Activated CD8-positive, alpha-beta T cell treated with anti-CD3 and anti-CD28 coated beads, Interleukin-2, amount 10 ng/mL, durations not matched to agents 7 days and 5 days (primary cell): ENCODE measurements around the gene C7orf25. TPM values are rescaled to one million over a fixed set of nuclear protein-coding genes. Genes with fewer than 3 reads are reported as not detected.
A peak's percentile ranks its signal among the peaks of the same experiment; 100 is the strongest.
"Not testable (repeated sequence)": the region's sequence is repeated elsewhere in the genome, so short reads cannot be mapped to it uniquely, and the experiment has no call there.

Source experiments
- ATAC-seq: fragments of 150-1000 bp; cut with Tn5 transposase; one replicate; pipeline ENCODE4 v1.10.0; 2021; ENCODE audit warnings: moderate library complexity
- CTCF ChIA-PET: fragments of 350-600 bp; sonication (Branson Sonifier 250); formaldehyde crosslinking; loops from one replicate; lab custom pipeline; 2021; ENCODE audit warnings: antibody characterized with exemption; lab: Charles Lee
- POLR2A ChIA-PET: fragments of 350-600 bp; sonication (Branson Sonifier 250); formaldehyde crosslinking; loops from one replicate; lab custom pipeline; 2021; ENCODE audit warnings: antibody characterized with exemption; lab: Charles Lee
- DNase-seq: peaks from one replicate; pipeline ENCODE4 v3.0.0-alpha.2; 2020
- H3K27ac Mint-ChIP-seq: one replicate; pipeline ENCODE4 v1.8.0; 2021; ENCODE audit warnings: mild to moderate bottlenecking, mixed read lengths
- H3K27me3 Mint-ChIP-seq: one replicate; pipeline ENCODE4 v1.8.0; 2021; ENCODE audit warnings: low read depth, mixed read lengths
- H3K36me3 Mint-ChIP-seq: one replicate; pipeline ENCODE4 v1.8.0; 2021; ENCODE audit warnings: low read depth, mixed read lengths
- H3K4me1 Mint-ChIP-seq: one replicate; pipeline ENCODE4 v1.8.0; 2021; ENCODE audit warnings: low read depth, mixed read lengths
- H3K4me3 Mint-ChIP-seq: one replicate; pipeline ENCODE4 v1.8.0; 2021; ENCODE audit warnings: mild to moderate bottlenecking, mixed read lengths
- H3K9me3 Mint-ChIP-seq: one replicate; pipeline ENCODE4 v1.8.0; 2022; ENCODE audit warnings: mixed read lengths; ENCODE audit not compliant: insufficient read depth
- total RNA-seq, 2 experiments: library from RNA; stranded (reverse); gene quantifications; one replicate each; pipeline ENCODE4 v1.2.3, GENCODE V29; 2021

C7orf25 gene
- total RNA-seq, 2 experiments from 2014 or later: 6.0 to 7.2 TPM

DNA sequence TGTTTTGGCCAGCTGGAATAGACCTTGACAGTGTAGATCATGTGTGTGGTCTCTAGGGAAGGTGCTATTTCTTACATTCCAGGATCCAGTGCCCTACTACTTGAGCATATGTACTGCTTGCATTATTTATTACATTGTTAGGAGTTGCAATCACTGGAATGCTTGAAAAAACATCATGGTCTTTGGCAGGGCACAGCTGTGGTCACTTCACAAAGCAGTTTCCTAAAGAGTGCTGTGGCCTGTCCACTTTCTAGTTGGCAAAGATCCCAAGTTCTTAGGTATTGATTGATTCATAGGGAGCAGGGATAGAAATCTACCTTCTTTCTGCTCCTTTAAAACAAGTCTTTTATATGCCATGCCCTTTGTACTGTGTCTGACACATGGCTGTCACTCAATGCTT, 4.6 kb downstream of the C7orf25 start:
- DNase-seq (no peak), ATAC-seq (no peak)
- Mint-ChIP-seq H3K9me3 (no peaks in the 10 kb centered on the region), H3K36me3 (peaks cover 31% of the 10 kb centered on the region), H3K4me1 (peaks cover 27% of the 10 kb centered on the region), H3K27me3 (no peaks in the 10 kb centered on the region), H3K27ac (no peak overlapping the region), H3K4me3 (no peak overlapping the region)
- ChIA-PET CTCF (interaction anchor here (0.7 kb wide), 1 partner anchor 17 kb away, joined by 3 read pairs; no protein-coding TSS in a partner anchor), POLR2A (interaction anchor here (1.2 to 1.9 kb wide), 2 partner anchors 25 kb away, joined by 4 to 6 read pairs; partner anchors contain the start of genes MRPL32 and PSMA2)

DNA sequence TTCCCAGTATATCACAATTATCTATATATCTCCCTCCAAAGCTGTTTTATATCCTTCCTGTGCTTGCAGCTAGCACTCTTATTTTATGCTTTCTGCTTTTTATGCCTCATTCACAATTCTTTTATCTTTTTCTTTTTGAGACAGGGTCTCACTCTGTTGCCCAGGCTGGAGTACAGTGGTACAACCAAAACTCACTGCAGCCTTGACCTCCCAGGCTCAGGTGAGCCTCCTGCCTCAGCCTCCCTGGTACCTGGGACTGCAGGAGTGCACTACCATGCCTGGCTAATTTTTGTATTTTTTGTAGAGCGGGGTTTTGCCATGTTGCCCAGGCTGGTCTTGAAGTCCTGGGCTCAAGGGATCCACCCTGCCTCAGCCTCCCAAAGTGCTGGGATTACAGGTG, 5.7 kb downstream of the C7orf25 start:
- Mint-ChIP-seq H3K4me1 (peaks cover 21% of the 10 kb centered on the region), H3K4me3 (no peak overlapping the region), H3K36me3 (peaks cover 29% of the 10 kb centered on the region), H3K27ac (no peak overlapping the region), H3K27me3 (peaks cover 7% of the 10 kb centered on the region), H3K9me3 (no peaks in the 10 kb centered on the region)
- ChIA-PET CTCF (interaction anchor here (1.0 to 1.4 kb wide), 3 partner anchors 35 to 966 kb away, joined by 3 to 4 read pairs (median 3); no protein-coding TSS in a partner anchor), POLR2A (interaction anchor here (1.2 kb wide), 1 partner anchor 26 kb away, joined by 4 read pairs; the partner anchor contains the start of genes MRPL32 and PSMA2)
- DNase-seq: no peak
- ATAC-seq: no peak

DNA sequence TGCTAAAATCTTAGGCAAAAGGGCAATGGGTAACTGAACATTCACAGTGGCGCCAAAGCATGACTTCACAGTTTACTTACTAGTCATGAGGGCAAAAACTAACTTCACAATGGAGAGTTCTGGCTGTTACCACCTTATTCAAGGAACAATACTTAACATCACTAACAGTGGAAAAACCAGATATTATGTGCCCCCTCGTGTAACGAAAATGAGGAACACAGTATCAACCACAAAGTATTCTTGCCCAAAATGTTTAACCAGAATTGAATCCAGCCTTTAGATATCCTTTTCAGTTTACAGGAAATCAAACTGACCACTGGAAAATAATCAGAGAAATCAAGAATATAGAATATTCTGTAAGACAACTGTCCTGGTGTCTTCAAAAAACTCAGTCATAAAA, 9.5 kb downstream of the C7orf25 start:
- H3K4me1 Mint-ChIP-seq: no peaks in the 10 kb centered on the region
- H3K36me3 Mint-ChIP-seq: no peaks in the 10 kb centered on the region
- ATAC-seq (no peak), DNase-seq (no peak)
- ChIA-PET POLR2A (no interaction called here), CTCF (no interaction called here)
- H3K27ac Mint-ChIP-seq: no peak overlapping the region
- H3K4me3 Mint-ChIP-seq: no peak overlapping the region
- H3K9me3 Mint-ChIP-seq: no peaks in the 10 kb centered on the region
- H3K27me3 Mint-ChIP-seq: peaks cover 12% of the 10 kb centered on the region

DNA sequence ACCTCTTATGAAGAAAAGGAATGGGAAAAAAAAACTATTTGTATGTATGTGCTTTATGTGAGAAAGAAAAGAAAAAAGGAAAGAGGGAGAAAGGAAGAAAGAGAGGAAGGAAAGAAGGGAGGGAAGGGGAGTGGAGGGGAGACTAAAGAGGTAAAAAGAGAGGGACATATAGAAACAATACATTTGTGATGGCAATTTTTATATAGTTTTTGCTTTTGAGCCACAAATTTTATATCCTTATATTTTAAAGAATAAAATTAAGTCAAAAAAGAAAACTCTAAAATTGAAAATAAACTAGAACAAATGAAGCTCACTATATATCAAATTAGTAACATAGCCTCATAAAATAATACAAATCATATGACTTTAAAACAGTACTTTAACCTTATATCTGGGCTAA, 11.0 kb downstream of the C7orf25 start:
- ChIA-PET CTCF (no interaction called here), POLR2A (interaction anchor here (0.6 kb wide), 1 partner anchor 1167 kb away, joined by 3 read pairs; no protein-coding TSS in a partner anchor)
- ATAC-seq (no peak), DNase-seq (no peak)
- Mint-ChIP-seq H3K4me3 (no peak overlapping the region), H3K4me1 (no peaks in the 10 kb centered on the region), H3K27ac (no peak overlapping the region), H3K36me3 (no peaks in the 10 kb centered on the region), H3K9me3 (no peaks in the 10 kb centered on the region), H3K27me3 (peaks cover 19% of the 10 kb centered on the region)

GRCh38 chr7:42893346-42894240, 18.3 kb downstream of the C7orf25 start:
- ChIA-PET POLR2A (no interaction called here), CTCF (no interaction called here)
- ATAC-seq (no peak), DNase-seq (no peak)
- peaks cover 8% of the 10 kb centered on the region for H3K27me3 Mint-ChIP-seq
- peaks cover 10% of the 10 kb centered on the region for H3K9me3 Mint-ChIP-seq
- H3K27ac Mint-ChIP-seq: no peak overlapping the region
- H3K4me3 Mint-ChIP-seq: no peak overlapping the region
- peaks cover 4% of the 10 kb centered on the region for H3K36me3 Mint-ChIP-seq
- peaks cover 7% of the 10 kb centered on the region for H3K4me1 Mint-ChIP-seq

DNA sequence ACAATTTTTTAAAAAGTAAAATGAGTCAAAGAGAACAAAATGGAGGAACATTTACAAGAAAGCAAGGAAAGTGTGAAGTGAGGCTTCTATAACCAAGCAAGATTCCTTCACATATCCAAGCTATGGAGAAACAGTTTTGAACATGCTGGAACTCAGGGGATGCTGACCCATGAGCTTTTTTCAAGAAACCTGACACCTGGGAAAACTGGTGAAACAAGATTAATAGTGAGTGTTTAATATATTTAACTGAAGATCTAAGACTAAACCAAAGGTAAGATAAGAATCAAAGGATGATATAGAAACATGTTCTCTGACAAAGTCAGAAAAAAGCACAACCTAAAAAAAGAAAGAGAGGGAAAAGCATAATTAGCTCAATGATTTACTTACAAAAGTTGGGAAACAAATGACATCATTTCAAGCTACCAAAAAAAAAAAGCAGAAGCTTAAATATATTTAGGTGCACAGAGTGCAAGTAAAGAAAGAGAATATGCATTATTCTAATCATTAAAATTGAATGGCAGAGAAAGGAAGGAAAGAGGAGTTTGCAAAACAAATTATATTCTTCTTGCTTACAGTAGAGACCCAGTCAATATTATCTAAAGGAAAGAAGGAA, 24.9 kb downstream of the C7orf25 start:
- CTCF ChIA-PET: interaction anchor here (0.7 to 2.8 kb wide), 6 partner anchors 10 to 944 kb away, joined by 3 to 23 read pairs (median 4); partner anchors contain the start of genes MRPL32 and PSMA2
- H3K9me3 Mint-ChIP-seq: no peaks in the 10 kb centered on the region
- POLR2A ChIA-PET: interaction anchor here (0.6 kb wide), 1 partner anchor 24 kb away, joined by 3 read pairs; no protein-coding TSS in a partner anchor
- DNase-seq (no peak), ATAC-seq (no peak)
- peaks cover 23% of the 10 kb centered on the region for H3K4me1 Mint-ChIP-seq
- peaks cover 5% of the 10 kb centered on the region for H3K27me3 Mint-ChIP-seq
- peak overlapping the region; percentile 78 for H3K4me3 Mint-ChIP-seq
- no peak overlapping the region for H3K27ac Mint-ChIP-seq
- no peaks in the 10 kb centered on the region for H3K36me3 Mint-ChIP-seq

DNA sequence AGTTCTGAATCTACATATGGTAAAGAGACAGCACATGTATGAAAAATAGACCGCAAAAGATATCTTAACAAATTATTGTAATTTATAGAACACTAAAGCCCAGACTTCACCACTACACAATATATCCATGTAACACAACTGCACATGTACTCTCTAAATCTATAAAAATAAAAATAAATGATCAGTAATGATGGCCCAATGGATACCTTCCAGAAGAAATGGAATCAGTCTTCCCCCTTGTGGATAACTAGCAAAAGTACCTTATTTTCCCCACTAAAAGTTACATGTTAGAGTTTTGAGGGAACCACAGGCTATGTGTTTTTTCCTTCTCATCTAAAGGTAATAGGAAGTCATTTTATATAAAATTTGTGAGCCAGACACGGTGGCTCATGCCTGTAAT, 25.7 kb downstream of the C7orf25 start:
- ChIA-PET CTCF (interaction anchor here (1.0 kb wide), 1 partner anchor 943 kb away, joined by 3 read pairs; no protein-coding TSS in a partner anchor), POLR2A (no interaction called here)
- Mint-ChIP-seq H3K27me3 (peaks cover 5% of the 10 kb centered on the region), H3K27ac (no peak overlapping the region), H3K4me1 (peaks cover 23% of the 10 kb centered on the region), H3K9me3 (no peaks in the 10 kb centered on the region), H3K36me3 (no peaks in the 10 kb centered on the region), H3K4me3 (no peak overlapping the region)
- DNase-seq: no peak
- no peak for ATAC-seq

DNA sequence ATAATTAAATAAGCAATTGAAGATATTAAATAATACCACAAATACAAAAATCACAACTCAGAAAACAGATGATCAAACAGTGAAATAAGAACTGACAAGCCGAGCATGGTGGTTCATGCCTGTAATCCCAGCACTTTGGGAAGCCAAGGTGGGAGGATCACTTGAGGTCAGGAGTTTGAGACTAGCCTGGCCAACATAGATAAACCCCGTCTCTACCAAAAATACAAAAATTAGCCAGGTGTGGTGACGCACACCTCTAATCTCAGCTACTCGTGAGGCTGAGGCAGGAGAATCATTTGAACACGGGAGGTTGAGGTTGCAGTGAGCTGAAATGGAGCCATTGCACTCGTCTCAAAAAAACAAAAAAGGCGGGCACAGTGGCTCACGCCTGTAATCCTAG, 26.7 kb downstream of the C7orf25 start:
- CTCF ChIA-PET, H3K27ac Mint-ChIP-seq, ATAC-seq, DNase-seq, H3K27me3 Mint-ChIP-seq, H3K4me3 Mint-ChIP-seq, H3K36me3 Mint-ChIP-seq, H3K9me3 Mint-ChIP-seq, POLR2A ChIA-PET: not testable (repeated sequence)
- H3K4me1 Mint-ChIP-seq: peaks cover 23% of the 10 kb centered on the region

GRCh38 chr7:42883950-42884349, 27.9 kb downstream of the C7orf25 start:
- CTCF ChIA-PET: no interaction called here
- H3K36me3 Mint-ChIP-seq: no peaks in the 10 kb centered on the region
- no peaks in the 10 kb centered on the region for H3K9me3 Mint-ChIP-seq
- no peak overlapping the region for H3K27ac Mint-ChIP-seq
- H3K4me1 Mint-ChIP-seq: peaks cover 20% of the 10 kb centered on the region
- no peak overlapping the region for H3K4me3 Mint-ChIP-seq
- peaks cover 5% of the 10 kb centered on the region for H3K27me3 Mint-ChIP-seq
- POLR2A ChIA-PET: no interaction called here
- ATAC-seq: no peak
- no peak for DNase-seq

- DNase-seq: no peak
- Mint-ChIP-seq H3K27me3 (no peaks in the 10 kb centered on the region), H3K4me3 (no peak overlapping the region), H3K36me3 (no peaks in the 10 kb centered on the region), H3K4me1 (no peaks in the 10 kb centered on the region), H3K9me3 (no peaks in the 10 kb centered on the region), H3K27ac (no peak overlapping the region)
- ChIA-PET CTCF (interaction anchor here (1.3 kb wide), 1 partner anchor 61 kb away, joined by 3 read pairs; no protein-coding TSS in a partner anchor), POLR2A (no interaction called here)
- no peak for ATAC-seq
These were observed 31.5 kb downstream of the C7orf25 start for GRCh38 chr7:42880392-42880791.

- H3K27me3 Mint-ChIP-seq: no peaks in the 10 kb centered on the region
- CTCF ChIA-PET: interaction anchor here (1.5 to 3.1 kb wide), 2 partner anchors 9 to 935 kb away, joined by 7 to 23 read pairs; no protein-coding TSS in a partner anchor
- DNase-seq (no peak), ATAC-seq (no peak)
- no peak overlapping the region for H3K27ac Mint-ChIP-seq
- no peaks in the 10 kb centered on the region for H3K36me3 Mint-ChIP-seq
- POLR2A ChIA-PET: no interaction called here
- no peaks in the 10 kb centered on the region for H3K9me3 Mint-ChIP-seq
- H3K4me3 Mint-ChIP-seq: no peak overlapping the region
- H3K4me1 Mint-ChIP-seq: no peaks in the 10 kb centered on the region
These were observed 33.6 kb downstream of the C7orf25 start for GRCh38 chr7:42878303-42878702.
